Measurements from ENCODE around the gene POC1A.

GRCh38 chr3:52049503-52049902, 104.7 kb downstream of the POC1A start:
- TF ChIP-seq CTCF (IDR thresholded peaks at IDR 0.05; ENCODE audit: extremely low read depth in 1 of 2, insufficient read depth in 1 of 2, low read depth in 1 of 2, low read length in 2 of 2) = no peak
- no peak for TF ChIP-seq POLR2A (IDR thresholded peaks at IDR 0.05; ENCODE audit: low read depth, low read length)
- no peak for TF ChIP-seq JUN (IDR thresholded peaks at IDR 0.05; ENCODE audit: borderline replicate concordance, insufficient read depth, insufficient read length, low read depth)
- no peak for TF ChIP-seq MAX (IDR thresholded peaks at IDR 0.05; ENCODE audit: insufficient read depth, insufficient read length)

Measured in endothelial cell of umbilical vein (primary cell).